ENCODE results near the gene ARHGDIG.

ARHGDIG gene

DNA sequence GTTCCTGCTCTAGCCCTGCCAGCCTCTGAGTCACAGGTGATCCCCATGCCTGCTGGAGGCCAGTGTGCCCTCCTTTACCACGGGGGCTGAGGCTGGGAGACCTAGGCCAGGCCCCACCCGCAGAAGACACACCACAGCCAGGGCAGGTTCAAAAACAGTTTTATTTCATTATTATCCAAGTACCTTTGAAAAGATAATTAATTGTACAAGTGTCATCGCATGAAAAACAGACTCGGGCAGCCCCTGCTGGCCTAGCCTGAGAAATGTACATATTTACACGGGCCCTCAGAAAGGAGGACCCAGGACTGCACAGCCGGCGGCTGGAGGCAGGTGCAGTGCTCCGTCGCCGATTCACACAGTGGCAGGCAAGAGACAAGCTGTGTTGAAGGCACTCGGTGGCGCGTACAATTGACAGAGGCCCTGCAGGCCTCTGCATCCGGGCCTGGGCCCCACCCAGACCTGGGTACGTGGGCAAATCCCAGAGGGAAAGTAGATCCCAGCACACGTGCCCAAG, 7.0 kb downstream of the ARHGDIG start:
- Histone ChIP-seq H3K27me3 (ENCODE audit: low read length) (no peaks in the 10 kb centered on the region), H2AFZ (ENCODE audit: low read depth, low read length, severe bottlenecking) (no peak overlapping the region), H3K79me2 (ENCODE audit: insufficient read depth, low read length) (no peaks in the 10 kb centered on the region), H3K27ac (ENCODE audit: low read depth, low read length) (no peak overlapping the region), H3K36me3 (ENCODE audit: low read length) (no peaks in the 10 kb centered on the region), H3K9me2 (replicated peaks; ENCODE audit: insufficient read depth, low read length) (no peaks in the 10 kb centered on the region), H3K9me3 (ENCODE audit: insufficient read depth, low read length) (no peaks in the 10 kb centered on the region), H3K4me3 (ENCODE audit: insufficient read depth, low read length, poor library complexity, severe bottlenecking) (no peak overlapping the region), H4K20me1 (ENCODE audit: low read depth, low read length) (no peaks in the 10 kb centered on the region), H3K4me2 (ENCODE audit: low read depth, low read length, poor library complexity, severe bottlenecking) (no peak overlapping the region), H3K9ac (ENCODE audit: low read length) (no peak overlapping the region), H3F3A (ENCODE audit: insufficient read depth) (no peaks in the 10 kb centered on the region)
- TF ChIP-seq EZH2phosphoT487 (conservative IDR thresholded peaks at IDR 0.05; ENCODE audit: low read length): no peak
- TF ChIP-seq, protein P1, sequence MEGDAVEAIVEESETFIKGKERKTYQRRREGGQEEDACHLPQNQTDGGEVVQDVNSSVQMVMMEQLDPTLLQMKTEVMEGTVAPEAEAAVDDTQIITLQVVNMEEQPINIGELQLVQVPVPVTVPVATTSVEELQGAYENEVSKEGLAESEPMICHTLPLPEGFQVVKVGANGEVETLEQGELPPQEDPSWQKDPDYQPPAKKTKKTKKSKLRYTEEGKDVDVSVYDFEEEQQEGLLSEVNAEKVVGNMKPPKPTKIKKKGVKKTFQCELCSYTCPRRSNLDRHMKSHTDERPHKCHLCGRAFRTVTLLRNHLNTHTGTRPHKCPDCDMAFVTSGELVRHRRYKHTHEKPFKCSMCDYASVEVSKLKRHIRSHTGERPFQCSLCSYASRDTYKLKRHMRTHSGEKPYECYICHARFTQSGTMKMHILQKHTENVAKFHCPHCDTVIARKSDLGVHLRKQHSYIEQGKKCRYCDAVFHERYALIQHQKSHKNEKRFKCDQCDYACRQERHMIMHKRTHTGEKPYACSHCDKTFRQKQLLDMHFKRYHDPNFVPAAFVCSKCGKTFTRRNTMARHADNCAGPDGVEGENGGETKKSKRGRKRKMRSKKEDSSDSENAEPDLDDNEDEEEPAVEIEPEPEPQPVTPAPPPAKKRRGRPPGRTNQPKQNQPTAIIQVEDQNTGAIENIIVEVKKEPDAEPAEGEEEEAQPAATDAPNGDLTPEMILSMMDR (IDR thresholded peaks at IDR 0.05; ENCODE audit: insufficient read depth, low read length, poor library complexity, severe bottlenecking): no peak

DNA sequence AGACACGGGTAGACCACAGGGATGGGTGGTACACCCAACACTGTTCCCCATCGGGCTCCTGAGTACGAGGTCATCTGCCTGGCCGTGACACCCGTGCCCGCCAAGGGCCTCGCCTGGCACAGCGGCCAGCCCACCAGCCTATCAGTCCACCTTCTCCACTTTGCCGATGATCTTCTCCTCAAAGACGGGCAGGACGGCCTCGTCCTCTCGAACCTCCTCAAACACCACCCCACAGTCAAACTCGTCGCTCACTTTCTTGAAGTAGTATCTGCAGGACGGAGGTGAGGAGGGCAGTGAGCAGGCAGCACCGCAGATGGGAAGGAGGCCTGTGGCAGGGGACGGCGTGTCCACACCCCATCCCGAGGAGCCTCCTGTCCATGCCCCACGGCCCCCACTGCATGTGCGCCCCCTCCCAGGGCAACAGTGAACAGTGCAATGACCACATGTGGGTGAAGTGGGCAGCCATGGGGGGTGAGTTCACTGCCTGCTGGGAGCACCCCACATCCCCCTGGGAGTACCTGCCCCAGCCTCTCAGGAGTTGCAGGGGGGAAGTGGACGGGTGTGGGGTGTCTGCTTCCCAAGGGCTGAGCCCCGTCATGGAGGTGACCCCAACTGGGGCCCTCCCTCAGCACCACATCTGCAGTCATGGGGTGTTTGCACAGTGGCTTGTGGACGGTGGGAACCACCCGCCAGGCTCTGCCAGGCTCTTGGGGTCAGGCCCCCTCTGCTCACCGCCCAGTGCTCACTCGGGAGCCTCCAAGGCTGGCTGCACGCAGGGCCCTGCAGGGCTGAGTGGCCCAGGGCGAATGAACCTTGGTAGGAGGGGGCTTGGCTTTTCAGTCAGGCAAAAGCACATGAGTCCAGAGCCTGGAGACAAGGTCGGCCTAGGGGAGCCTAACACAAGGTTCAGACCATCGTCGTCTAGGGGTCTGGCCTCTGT, 7.9 kb downstream of the ARHGDIG start:
- no peak overlapping the region for H3K27ac ChIP-seq (ENCODE audit: low read depth, low read length)
- H4K20me1 ChIP-seq (ENCODE audit: low read depth, low read length): no peaks in the 10 kb centered on the region
- TF ChIP-seq EZH2phosphoT487 (conservative IDR thresholded peaks at IDR 0.05; ENCODE audit: low read length): no peak
- TF ChIP-seq, protein P1 (IDR thresholded peaks at IDR 0.05; ENCODE audit: insufficient read depth, low read length, poor library complexity, severe bottlenecking): no peak
- H3K9me2 ChIP-seq (replicated peaks; ENCODE audit: insufficient read depth, low read length): no peaks in the 10 kb centered on the region
- no peaks in the 10 kb centered on the region for H3K36me3 ChIP-seq (ENCODE audit: low read length)
- H3K9me3 ChIP-seq (ENCODE audit: insufficient read depth, low read length): no peaks in the 10 kb centered on the region
- no peak overlapping the region for H2AFZ ChIP-seq (ENCODE audit: low read depth, low read length, severe bottlenecking)
- H3K27me3 ChIP-seq (ENCODE audit: low read length): no peaks in the 10 kb centered on the region
- H3F3A ChIP-seq (ENCODE audit: insufficient read depth): no peaks in the 10 kb centered on the region
- H3K4me2 ChIP-seq (ENCODE audit: low read depth, low read length, poor library complexity, severe bottlenecking): no peak overlapping the region
- no peak overlapping the region for H3K4me3 ChIP-seq (ENCODE audit: insufficient read depth, low read length, poor library complexity, severe bottlenecking)
- H3K9ac ChIP-seq (ENCODE audit: low read length): no peak overlapping the region
- no peaks in the 10 kb centered on the region for H3K79me2 ChIP-seq (ENCODE audit: insufficient read depth, low read length)

DNA sequence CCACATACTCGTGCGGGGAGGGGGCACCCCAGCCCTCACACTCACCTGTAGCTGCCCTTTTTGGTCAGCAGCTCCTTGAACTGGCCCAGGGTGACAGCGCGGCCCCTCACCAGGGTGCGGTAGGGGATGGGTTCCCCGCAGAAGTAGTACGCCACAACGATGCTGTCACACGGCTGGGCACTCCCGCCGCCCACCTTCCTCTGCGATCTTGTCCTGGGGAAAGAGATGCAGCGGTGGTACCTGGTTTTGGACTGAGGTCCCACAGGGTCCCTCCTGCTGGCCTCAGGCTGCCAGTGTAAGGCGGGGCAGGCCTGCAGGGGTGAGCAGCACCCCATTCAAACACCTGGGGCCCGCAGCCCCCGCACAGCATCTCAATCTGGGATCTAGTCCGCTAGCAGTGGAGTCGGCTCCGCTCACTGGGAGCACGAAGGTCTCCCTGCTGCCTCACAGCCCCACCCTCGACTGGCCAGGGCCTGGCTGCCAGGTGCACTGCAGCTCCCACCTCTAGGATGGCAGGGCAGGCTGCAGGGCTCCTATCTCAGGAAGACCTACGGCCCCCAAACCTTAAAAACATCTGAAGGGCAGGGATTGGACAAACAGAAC, 9.1 kb downstream of the ARHGDIG start:
- H3K4me2 ChIP-seq (ENCODE audit: low read depth, low read length, poor library complexity, severe bottlenecking): no peak overlapping the region
- no peak overlapping the region for H3K9ac ChIP-seq (ENCODE audit: low read length)
- no peaks in the 10 kb centered on the region for H3K36me3 ChIP-seq (ENCODE audit: low read length)
- H2AFZ ChIP-seq (ENCODE audit: low read depth, low read length, severe bottlenecking): no peak overlapping the region
- no peaks in the 10 kb centered on the region for H3F3A ChIP-seq (ENCODE audit: insufficient read depth)
- no peak overlapping the region for H3K27ac ChIP-seq (ENCODE audit: low read depth, low read length)
- no peaks in the 10 kb centered on the region for H3K79me2 ChIP-seq (ENCODE audit: insufficient read depth, low read length)
- no peaks in the 10 kb centered on the region for H3K9me3 ChIP-seq (ENCODE audit: insufficient read depth, low read length)
- no peak overlapping the region for H3K4me3 ChIP-seq (ENCODE audit: insufficient read depth, low read length, poor library complexity, severe bottlenecking)
- no peaks in the 10 kb centered on the region for H4K20me1 ChIP-seq (ENCODE audit: low read depth, low read length)
- H3K27me3 ChIP-seq (ENCODE audit: low read length): no peaks in the 10 kb centered on the region
- no peaks in the 10 kb centered on the region for H3K9me2 ChIP-seq (replicated peaks; ENCODE audit: insufficient read depth, low read length)
- TF ChIP-seq, protein P1 (IDR thresholded peaks at IDR 0.05; ENCODE audit: insufficient read depth, low read length, poor library complexity, severe bottlenecking): no peak
- no peak for TF ChIP-seq EZH2phosphoT487 (conservative IDR thresholded peaks at IDR 0.05; ENCODE audit: low read length)

Measured in SU-DHL-6 (cell line).